Kidney tubule cell (primary cell): ENCODE results near the gene SPNS2.
A peak's percentile ranks its signal among the peaks of the same experiment; 100 is the strongest.

Source experiments
- DNase-seq: peaks from one replicate; pipeline ENCODE4 v3.0.0-alpha.2; 2018; ENCODE audit warnings: low spot score

Gene SPNS2

DNA sequence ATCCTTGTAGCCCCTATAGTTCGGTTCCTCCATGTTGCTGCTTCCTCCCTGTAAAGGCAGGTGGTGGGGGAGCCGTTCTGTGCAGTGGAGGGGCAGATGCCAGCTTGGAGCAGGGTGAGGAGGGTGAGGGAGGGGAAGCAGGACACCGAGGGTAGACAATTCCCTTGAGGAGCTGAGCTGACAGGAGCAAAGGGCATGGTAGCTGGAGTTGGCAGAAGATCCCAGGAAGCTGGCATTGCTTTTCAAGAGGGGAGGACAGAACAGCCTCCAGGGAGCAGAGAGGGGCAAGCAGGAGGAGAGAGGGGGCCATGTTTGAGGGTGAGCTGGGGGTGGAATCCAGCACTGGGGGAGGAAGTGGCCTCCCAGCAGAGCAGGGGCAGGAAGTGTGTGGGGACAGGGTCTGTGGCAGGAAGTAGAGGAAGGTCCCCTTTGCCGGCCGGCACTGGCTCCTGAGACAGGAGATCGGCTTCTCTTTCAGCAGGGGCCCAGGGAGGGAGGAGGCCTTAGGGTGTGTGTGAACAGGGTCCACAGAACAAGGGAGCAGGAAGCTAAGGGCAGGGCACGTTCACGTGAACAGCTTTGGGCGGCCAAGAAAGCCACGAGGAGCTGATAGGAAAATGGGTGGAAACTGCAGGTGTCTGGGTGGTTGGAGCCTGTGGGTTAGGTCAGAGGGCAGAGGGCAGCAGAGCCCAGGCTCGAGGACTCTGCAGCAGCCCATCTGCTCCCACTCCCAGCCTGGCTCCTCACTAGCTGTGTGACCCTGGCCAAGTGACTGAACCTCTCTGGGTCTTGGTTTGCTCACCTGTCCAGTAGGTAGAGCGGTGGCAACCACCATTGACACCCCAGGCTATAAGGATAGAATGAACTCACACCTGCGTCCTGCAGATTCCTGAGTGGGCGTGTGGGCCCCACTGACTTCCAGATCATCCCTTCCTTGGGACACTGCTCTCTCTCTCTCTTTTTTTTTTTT, 17.5 kb upstream of the SPNS2 start:
- peak; percentile 56 for DNase-seq

DNA sequence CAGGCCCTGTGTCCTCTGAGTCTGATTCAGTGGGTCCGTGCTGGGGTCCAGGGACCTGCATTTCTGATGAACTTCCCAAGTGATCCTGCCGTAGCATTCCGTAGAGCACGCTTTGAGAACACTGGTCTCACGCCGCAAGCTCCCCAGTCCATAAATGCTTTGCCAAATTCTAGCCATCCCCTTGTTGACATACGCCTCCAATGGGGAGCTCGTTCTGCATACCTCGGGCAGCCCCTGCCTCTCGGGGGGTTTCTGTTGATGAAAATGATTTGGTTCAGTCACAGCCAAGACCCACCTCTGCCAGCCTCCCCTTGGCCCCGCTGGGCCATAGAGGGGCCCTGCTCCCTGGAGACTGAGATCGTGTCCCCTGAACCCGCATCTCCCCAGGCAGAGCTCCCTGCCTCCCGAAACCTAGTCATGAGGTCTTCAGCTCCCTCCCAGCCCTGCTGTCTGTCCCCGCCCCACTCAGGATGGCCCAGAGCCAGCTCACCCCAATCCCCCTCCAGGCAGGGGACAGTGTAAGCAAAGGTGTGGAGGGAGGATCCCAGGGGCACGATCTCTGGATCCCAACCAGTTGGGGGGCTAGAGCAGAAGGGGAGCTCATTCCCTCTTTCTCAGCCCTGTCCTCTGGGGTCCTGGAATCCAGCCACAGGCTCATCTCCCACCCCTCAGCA, 16.2 kb upstream of the SPNS2 start:
- DNase-seq = peak; percentile 58

DNA sequence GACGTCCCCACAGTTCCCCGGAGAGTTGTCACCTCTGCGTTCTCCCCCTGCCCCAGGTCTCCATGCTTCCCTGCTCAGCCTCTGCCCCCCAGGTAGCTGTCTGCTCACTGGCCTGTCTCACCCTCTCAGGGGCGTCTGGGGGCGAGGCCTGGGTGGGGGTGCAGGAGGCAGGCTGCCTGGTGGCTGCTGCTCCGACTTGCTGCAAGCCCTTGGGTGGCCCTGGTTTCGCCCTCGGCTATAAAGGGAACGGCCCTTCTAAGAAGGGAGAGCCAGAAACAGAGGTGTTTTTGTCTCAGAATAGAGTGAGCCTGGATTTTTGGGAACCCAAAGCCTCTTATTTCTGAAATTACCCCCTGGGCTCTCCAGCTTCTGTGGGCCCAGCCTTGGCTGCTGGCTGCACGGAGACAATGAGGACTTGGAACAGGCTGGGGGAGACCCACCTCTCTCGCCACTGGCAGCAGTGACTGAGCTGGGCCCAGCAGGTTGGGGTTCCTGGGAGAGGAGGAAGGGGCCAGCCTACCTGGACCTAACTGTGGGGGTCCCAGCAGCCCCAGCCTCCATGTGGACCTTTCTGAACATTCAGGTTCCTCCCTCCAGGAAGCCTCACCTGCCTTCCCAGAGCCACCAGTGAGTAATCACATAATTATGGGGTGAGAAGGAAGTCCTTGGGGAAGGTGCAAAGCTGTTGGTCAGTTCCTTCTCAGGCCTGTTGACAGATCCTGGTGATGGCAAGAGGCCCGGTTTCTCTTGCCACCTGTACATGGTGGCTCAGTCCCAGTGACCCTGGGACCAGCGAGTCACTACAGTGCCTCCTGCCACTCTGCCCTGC, 15.5 kb upstream of the SPNS2 start:
- peak; percentile 96 for DNase-seq

DNA sequence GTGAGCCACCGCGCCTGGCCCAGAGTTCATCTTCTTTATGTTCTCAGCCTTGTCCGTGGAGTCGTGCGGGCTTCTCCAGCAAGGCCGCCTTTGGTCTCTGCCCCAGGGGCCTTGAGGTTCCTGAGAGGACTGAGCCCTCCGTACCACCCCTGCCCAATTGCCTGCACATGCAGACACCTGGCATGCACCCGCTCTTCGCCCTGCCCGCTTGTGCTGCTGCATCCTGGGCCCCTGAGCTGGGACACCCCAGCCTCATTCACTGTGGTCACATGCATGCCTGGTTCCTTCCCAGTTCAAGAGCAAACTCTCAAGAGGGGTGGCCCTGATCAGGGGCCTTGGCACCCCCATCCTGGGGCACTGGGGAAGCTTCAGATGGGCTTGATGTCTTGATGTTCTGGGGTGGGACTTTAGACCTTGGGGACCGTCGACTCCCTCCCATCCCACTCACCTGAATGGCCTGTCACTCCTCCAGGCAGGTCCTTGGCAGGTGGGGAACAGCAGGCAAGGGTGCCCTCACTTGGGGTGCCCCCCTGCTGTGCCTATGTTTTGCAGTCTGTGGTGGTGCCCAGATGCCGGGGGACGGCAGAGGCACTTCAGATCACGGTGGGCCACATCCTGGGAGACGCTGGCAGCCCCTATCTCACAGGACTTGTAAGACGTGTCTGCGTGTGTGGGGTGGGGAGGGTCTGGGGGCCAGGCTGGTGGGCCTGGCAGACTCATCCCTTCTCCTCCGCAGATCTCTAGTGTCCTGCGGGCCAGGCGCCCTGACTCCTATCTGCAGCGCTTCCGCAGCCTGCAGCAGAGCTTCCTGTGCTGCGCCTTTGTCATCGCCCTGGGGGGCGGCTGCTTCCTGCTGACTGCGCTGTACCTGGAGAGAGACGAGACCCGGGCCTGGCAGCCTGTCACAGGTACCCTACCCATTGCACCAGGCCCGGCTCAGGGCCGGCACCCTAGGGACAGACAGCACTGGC, 12.7 kb upstream of the SPNS2 start:
- no peak for DNase-seq

DNA sequence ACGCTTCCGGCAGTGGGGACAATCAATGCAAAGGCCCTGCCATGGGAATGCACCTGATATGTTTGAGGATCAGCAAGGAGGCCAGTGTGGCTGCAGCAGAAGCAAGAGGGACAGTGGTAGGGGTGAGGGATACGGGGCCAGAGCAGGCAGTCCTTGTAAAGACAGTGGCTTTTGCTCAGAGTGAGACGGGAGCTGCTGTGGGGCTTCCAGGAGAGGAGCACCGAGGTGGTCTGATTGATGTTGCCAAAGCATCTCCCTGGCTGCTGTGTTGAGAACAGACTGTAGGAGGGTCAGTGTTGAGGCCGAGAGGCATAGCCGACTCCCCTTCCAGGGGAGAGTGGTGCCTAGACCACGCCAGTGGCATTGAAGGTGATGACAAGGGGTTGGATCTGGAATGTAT, 11.4 kb upstream of the SPNS2 start:
- DNase-seq = no peak

DNA sequence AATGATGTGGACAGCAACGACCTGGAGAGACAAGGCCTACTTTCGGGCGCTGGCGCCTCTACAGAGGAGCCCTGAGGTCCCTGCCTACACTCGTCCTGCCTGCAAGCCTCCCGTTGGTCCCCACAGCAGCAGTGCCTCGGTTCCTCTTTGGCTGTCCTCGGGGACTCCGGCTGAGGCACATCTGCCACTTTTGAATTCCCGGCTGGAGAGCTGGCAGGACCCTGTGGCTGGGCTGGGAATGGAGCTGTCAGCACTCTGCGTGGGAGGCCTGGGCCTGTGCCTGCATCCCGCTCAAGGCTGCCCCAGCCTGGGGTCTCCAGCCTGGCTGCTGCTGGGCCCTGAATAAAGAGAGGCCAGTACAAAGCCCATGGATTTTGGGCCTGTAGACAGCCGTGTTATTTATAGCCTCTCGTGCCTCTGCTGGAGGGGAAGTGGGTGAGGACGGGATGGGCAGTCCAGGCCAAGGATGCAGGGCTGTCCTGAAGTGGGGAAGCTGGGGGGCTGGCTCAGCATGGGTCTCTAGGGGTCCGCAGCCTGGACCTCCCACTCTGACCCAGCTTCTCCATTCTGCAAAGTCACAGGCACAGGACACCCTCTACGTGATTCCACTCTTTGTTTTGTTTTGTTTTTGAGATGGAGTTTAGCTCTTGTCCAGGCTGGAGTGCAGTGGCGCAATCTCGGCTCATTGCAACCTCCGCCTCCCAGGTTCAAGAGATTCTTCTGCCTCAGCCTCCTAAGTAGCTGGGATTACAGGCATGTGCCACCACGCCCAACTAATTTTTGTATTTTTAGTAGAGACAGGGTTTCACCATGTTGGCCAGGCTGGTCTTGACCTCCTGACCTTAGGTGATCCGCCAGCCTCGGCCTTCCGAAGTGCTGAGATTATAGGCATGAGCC, 10.6 kb upstream of the SPNS2 start:
- no peak for DNase-seq

DNA sequence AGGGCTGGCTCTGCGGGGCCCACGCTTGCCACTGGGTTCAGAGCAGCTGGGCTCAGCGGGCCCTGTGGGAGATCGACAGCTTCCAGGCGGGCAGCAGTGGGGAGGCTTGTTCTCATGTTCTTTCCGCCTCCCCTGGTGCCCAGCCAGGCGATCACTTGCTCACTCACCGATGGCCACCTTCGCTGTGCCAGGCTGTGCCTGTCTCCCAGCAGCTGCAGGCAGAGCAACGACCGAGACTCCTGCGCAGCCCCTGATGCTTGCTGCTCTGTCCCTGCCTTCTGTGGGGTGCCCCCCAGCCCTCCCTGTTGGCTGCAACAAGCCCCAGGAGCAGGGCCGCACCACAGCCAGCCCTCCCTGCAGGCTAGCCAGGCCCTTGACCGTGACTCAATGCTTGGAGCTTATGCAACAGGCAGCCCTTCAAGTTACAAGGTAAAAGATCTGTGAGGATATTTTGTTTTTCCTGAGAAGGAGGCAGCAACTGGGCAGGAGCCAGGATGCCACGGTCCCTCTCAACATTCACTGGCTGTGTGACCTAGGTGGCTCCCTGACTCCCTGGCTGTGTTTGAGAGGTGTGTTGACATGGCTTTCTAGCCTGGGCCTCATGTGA, 9.6 kb upstream of the SPNS2 start:
- peak; percentile 70 for DNase-seq

DNA sequence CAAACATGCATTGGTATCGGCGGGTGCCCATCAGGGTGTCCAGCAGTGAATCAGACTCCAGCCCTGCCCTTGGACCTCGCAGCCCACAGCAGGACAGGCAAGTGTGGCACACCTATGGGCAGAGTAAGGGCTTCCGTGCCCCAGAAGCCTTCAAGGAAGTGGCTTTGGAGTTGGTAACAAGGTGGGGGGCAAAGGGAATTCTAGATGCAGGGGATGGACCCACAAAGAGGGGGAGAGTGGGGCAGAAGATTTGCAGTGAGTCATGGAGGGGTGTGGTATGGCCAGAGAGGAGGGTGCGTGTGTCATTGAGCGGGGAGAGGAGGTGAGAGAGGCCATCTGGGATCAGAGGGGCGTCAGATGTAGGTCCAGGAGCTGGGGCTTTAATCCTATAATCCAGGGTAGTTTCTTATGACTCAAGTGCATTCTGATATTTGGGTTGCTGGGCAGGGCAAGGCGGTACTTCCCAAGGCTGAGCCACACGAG, 8.5 kb upstream of the SPNS2 start:
- DNase-seq = no peak

DNA sequence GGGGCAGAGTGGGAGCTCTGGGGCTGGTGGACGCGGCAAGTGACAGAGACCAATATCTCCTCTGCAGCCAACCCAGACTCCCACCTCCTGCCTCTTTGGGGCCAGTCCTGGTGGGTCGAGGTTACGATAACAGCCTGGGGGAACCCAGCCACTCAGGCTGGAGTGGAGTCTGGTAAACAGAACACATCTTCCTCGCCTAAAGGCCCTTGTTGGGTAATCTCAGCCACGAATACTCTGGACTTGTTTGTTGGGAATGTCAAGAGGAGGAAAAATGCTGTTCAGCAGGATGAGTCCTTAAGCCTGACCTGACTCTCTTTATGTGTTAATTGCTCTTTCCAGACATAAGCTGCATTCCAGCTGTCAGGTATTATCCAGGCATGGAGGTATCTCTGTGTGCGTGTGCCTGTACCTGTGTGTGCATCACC, 8.0 kb upstream of the SPNS2 start:
- no peak for DNase-seq

DNA sequence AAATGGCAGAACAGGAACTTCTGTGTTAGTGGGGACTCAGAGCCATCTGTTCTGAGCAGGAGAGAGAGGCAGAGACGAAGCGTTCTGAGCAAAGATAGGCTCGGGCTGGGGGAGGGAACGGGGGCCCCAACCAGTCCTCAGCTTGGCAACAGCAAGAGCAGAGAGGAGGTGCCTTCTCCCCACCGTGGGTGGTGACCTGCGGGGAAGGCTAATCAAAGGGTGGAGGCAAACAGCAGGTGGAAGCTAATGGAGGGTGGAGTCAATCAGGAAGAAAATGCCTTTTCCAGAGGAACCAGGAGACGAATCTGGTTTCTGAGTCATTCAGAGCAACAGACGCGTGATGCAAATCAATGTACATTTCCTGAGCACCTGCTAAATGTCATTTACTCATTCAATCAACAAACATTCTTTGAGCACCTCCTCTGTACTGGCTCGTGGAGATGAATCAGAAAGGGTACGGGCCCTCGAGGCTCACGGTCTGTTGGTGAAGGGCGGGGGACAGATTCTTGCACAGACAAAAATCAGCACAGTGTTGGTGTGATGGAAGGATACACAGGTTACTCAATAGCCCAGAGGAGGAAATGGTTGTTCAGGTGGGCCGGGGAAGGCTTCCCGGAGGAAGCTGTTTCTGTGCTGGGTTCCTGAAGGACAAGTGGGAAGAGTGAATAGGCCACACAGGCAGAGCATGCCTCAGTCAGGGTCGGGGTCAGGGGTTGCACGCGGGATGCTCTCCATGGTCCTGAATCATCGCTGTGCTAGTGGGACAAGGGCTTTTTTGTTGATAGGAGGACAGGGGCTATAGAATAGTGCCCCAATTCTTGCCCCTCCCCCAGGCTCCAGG, 5.7 kb upstream of the SPNS2 start:
- DNase-seq = peak; percentile 97

DNA sequence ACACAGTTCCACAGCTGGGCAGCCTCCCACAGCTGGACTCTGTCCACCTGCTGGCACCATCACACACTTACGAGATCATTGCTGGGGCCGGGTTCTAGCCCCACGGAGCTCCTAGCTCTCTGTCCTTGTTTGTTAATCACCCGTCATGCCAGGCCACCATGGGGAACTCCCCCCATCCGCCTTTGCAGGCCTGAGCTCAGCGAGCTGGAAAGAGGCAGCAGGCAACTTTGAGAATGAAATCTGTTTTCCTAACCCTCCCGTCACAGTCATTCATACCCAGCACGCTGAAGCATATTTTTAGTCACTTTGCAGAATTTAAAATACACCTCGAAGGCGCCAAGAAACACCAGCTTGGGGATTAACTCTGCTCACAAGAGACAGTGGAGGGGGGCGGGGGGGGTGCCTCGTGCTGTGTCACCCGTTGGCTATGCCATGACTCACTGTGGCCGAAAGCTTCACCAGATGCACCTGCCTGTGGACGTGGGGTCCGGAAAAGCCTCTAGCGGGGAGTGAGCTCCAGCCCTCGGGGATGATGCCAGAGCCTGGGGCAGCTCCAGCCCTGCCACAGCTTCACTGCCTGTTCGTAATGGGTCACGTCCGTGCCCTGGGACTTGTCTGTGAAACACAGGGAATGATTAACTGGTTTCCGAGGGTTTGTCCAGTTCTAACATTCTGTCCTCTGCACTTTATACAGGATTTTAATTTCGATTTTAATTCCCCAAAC, 1.4 kb upstream of the SPNS2 start:
- DNase-seq = peak; percentile 99

DNA sequence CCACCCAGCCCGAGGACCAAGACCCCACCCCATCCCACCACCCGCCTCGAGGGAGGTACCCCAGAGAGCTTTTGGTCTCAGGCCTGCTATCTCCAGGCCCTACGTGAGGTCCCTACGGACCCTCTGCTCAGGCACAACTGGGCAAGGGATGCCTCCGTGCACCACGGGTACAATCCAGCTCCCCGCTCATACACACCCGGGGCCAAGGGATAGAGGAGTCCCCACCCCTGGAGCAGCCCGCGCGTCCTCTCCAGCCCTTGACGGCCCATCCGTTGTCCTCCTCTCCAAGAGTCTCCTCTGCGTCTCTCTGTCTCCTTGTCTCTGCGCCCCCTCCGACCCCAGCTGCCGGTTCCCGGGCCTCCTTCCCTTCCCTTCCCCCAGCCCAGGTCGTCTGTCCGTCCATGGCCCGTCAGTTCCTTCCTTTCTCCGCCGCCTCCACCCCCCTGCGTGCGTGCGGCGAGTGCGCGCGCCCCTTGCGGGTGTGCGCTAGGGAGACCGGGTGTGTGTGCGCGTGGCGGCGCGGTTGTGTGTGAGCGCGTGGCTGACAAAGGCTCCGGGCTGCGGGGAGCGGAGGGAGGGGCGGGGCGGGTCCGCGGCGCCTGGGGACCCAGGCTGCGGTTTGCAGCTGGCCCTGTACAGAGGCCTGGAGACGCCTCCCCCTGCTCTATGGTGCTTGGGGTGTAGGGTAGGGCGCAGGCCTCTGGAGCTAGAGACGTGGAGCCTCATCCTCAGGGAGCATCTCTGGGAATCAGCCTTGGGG, 930 bp downstream of the SPNS2 start:
- no peak for DNase-seq

DNA sequence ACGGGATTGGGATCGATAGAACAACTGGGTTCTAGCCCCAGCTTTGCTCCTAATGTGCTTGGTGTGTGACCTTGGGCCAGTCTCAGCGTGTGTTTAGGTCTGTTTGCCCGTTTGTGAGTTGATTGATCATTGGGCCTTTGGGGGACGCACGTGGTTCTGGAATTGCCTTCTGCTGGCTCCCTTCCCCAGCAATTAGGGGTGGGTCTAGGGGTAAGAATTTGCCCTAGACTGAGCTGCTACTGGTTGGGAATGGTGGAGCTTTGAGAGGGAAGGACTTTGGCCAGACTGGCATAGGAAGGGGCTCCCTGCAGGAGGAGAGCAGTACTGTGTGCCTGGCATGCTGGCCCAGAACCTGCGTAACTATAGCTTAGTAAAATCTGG, 1.5 kb downstream of the SPNS2 start:
- no peak for DNase-seq

DNA sequence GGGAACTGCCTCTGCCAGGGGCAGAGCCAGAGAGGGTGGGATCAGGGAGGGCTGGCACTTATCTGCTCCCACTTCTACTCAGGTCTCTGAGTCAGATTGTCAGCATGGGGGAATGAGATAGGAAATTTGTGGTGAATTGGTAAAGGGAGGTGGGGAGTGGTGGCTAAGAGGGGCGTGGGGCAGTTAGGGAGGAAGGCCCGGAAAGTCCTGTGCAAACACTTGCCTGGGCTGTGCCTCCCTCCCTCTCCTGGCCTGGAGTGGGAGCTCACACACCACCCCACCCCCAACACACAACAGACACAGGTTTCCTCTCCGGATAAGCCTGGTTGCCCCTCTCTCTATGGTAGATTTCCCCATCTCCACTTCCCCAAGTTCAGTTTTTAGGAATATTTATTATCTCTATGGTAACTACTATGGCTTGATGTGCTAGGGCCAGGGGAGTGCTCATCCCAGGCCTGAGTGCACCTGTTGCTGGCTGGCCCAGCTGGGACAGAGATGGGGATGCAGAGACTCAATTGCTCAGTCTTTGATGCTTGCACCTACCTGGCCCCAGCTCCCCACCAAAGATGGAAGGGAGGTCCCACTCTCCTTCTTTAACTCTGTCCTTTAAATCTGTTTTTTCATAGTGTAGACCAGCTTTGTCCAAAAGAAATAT, 2.7 kb downstream of the SPNS2 start:
- peak; percentile 68 for DNase-seq

DNA sequence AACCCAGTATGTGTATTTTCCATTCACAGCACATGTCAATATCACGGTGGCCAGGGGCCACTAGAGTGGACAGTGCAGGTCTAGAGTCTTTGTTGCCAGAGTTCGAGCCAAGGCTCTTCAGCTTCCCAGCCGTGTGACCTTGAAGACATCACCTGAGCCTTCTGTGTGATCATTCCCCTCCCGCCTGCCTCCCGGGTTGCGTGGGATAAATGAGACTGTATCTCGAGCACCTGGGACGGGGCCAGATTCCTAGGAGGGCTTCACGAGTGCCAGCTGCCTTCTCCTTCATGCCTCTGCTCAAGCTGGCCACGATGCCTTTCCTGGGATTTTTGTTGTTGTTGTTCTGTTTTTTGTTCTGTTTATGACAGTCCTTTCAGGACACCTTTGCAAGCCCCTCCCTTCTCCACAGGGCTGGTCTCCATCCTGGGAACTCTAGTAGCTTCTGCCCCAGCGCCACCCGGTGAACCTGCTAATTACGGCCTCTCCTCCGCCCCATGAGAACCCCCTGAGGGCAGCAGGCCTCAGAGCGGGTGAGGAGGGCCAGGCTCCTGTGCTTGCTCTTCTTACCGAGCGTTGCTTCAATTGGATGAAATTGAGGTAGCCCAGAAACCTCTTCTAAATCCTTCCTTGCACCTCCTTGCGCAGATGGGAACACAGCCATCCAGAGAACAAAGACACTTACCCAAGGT, 3.9 kb downstream of the SPNS2 start:
- no peak for DNase-seq
